WTC11 (cell line): ENCODE measurements around the gene PMAIP1. TPM values are rescaled to one million over a fixed set of nuclear protein-coding genes. Genes with fewer than 3 reads are reported as not detected.

Source experiments
- ATF6 ChIP-seq: sonication (generic); formaldehyde crosslinking; IDR thresholded peaks from 2 replicates; pipeline ENCODE4 v1.8.1; 2023; ENCODE audit warnings: mild to moderate bottlenecking, missing genetic modification reagents
- ELF4 ChIP-seq: sonication (generic); formaldehyde crosslinking; IDR thresholded peaks from 2 replicates; pipeline ENCODE4 v1.8.1; 2022; ENCODE audit warnings: low read depth, mild to moderate bottlenecking, moderate library complexity, missing genetic modification reagents
- ESRRA ChIP-seq: sonication (generic); formaldehyde crosslinking; IDR thresholded peaks from 2 replicates; pipeline ENCODE4 v1.8.1; 2022; ENCODE audit warnings: mild to moderate bottlenecking, missing genetic modification reagents, borderline replicate concordance
- ETV6 ChIP-seq: sonication (generic); formaldehyde crosslinking; IDR thresholded peaks from 2 replicates; pipeline ENCODE4 v1.8.1; 2022; ENCODE audit warnings: mild to moderate bottlenecking, missing genetic modification reagents
- HMGXB4 ChIP-seq: sonication (generic); formaldehyde crosslinking; IDR thresholded peaks from 2 replicates; pipeline ENCODE4 v1.8.1; 2023; ENCODE audit warnings: mild to moderate bottlenecking, moderate library complexity, missing genetic modification reagents
- IRF2 ChIP-seq: sonication (generic); formaldehyde crosslinking; IDR thresholded peaks from 2 replicates; pipeline ENCODE4 v1.8.0; 2022; ENCODE audit warnings: low read depth, missing genetic modification reagents, borderline replicate concordance
- NFATC4 ChIP-seq: fragments of 250-450 bp; sonication (Bioruptor Pico); IDR thresholded peaks from 2 replicates; pipeline ENCODE4 v1.9.0; 2021; ENCODE audit warnings: mild to moderate bottlenecking
- NR1H2 ChIP-seq: sonication (generic); formaldehyde crosslinking; IDR thresholded peaks from 2 replicates; pipeline ENCODE4 v1.9.0; 2021; ENCODE audit warnings: mild to moderate bottlenecking, moderate library complexity, missing genetic modification reagents
- NR2C2 ChIP-seq: sonication (generic); formaldehyde crosslinking; IDR thresholded peaks from 2 replicates; pipeline ENCODE4 v1.8.0; 2022; ENCODE audit warnings: mild to moderate bottlenecking, missing genetic modification reagents
- OVOL2 ChIP-seq: fragments of 250-450 bp; sonication (Bioruptor Pico); IDR thresholded peaks from 2 replicates; pipeline ENCODE4 v1.9.0; 2021; ENCODE audit warnings: mild to moderate bottlenecking, borderline replicate concordance
- PRDM15 ChIP-seq: sonication (generic); formaldehyde crosslinking; IDR thresholded peaks from 2 replicates; pipeline ENCODE4 v1.8.0; 2022; ENCODE audit warnings: missing genetic modification reagents
- SMAD4 ChIP-seq: sonication (generic); formaldehyde crosslinking; IDR thresholded peaks from 2 replicates; pipeline ENCODE4 v1.8.0; 2022; ENCODE audit warnings: mild to moderate bottlenecking, missing genetic modification reagents
- TEAD4 ChIP-seq: sonication (generic); formaldehyde crosslinking; IDR thresholded peaks from 2 replicates; pipeline ENCODE4 v1.8.0; 2022; ENCODE audit warnings: mild to moderate bottlenecking, missing genetic modification reagents
- USF2 ChIP-seq: sonication (generic); formaldehyde crosslinking; IDR thresholded peaks from 2 replicates; pipeline ENCODE4 v1.8.1; 2023; ENCODE audit warnings: mild to moderate bottlenecking, missing genetic modification reagents, moderate library complexity
- ZNF121 ChIP-seq: sonication (generic); formaldehyde crosslinking; IDR thresholded peaks from 2 replicates; pipeline ENCODE4 v1.8.0; 2023; ENCODE audit warnings: missing genetic modification reagents
- ZNF263 ChIP-seq: sonication (generic); formaldehyde crosslinking; IDR thresholded peaks from 2 replicates; pipeline ENCODE4 v1.8.1; 2022; ENCODE audit warnings: low read depth, mild to moderate bottlenecking, moderate library complexity, missing genetic modification reagents
- ZNF317 ChIP-seq: sonication (generic); formaldehyde crosslinking; IDR thresholded peaks from 2 replicates; pipeline ENCODE4 v1.8.1; 2023; ENCODE audit warnings: low read depth, mild to moderate bottlenecking, moderate library complexity, missing genetic modification reagents, borderline replicate concordance
- ZNF423 ChIP-seq: fragments of 250-450 bp; sonication (Bioruptor Pico); IDR thresholded peaks from 2 replicates; pipeline ENCODE4 v2.1.2; 2022; ENCODE audit warnings: mild to moderate bottlenecking, moderate library complexity
- ZNF532 ChIP-seq: fragments of 250-450 bp; sonication (Bioruptor Pico); IDR thresholded peaks from 2 replicates; pipeline ENCODE4 v1.9.0; 2021; ENCODE audit warnings: mild to moderate bottlenecking, borderline replicate concordance
- total RNA-seq: library from RNA; stranded (reverse); gene quantifications from 3 replicates; pipeline ENCODE4 v1.2.3, GENCODE V29; 2021
- TF ChIP-seq, protein P1 (sequence below): sonication (generic); formaldehyde crosslinking; IDR thresholded peaks from 2 replicates; pipeline ENCODE4 v1.8.1; 2022; ENCODE audit warnings: low read depth, mild to moderate bottlenecking, moderate library complexity, missing genetic modification reagents, borderline replicate concordance
- TF ChIP-seq, protein P2 (sequence below): sonication (generic); formaldehyde crosslinking; IDR thresholded peaks from 2 replicates; pipeline ENCODE4 v1.8.1; 2022; ENCODE audit warnings: mild to moderate bottlenecking, missing genetic modification reagents, moderate library complexity, borderline replicate concordance
- TF ChIP-seq, protein P3 (sequence below): sonication (generic); formaldehyde crosslinking; IDR thresholded peaks from 2 replicates; pipeline ENCODE4 v1.8.0; 2022; ENCODE audit warnings: mild to moderate bottlenecking, missing genetic modification reagents

Gene PMAIP1
- total RNA-seq, 1 experiment from 2014 or later: 152 TPM

- TF ChIP-seq ZNF317 (CRISPR knock-in tag) (no peak), NFATC4 (CRISPR knock-in tag) (peak; percentile 68; the same call in 1 of the 2 replicates), IRF2 (CRISPR knock-in tag) (no peak), HMGXB4 (CRISPR knock-in tag) (no peak), ZNF121 (CRISPR knock-in tag) (no peak), ZNF532 (CRISPR knock-in tag) (no peak), SMAD4 (CRISPR knock-in tag) (peak; percentile 25; the same call in 1 of the 2 replicates), PRDM15 (no peak), NR1H2 (CRISPR knock-in tag) (no peak; the same call in 1 of the 2 replicates), ESRRA (CRISPR knock-in tag) (no peak; the same call in 1 of the 2 replicates), ZNF263 (CRISPR knock-in tag) (no peak), OVOL2 (CRISPR knock-in tag) (no peak), ATF6 (CRISPR knock-in tag) (no peak), ETV6 (0 out of 2 replicates have a peak, but pooled peaks have one; percentile 9), TEAD4 (no peak), USF2 (no peak), ELF4 (no peak), NR2C2 (no peak), ZNF423 (CRISPR knock-in tag) (no peak)
- TF ChIP-seq, protein P1, sequence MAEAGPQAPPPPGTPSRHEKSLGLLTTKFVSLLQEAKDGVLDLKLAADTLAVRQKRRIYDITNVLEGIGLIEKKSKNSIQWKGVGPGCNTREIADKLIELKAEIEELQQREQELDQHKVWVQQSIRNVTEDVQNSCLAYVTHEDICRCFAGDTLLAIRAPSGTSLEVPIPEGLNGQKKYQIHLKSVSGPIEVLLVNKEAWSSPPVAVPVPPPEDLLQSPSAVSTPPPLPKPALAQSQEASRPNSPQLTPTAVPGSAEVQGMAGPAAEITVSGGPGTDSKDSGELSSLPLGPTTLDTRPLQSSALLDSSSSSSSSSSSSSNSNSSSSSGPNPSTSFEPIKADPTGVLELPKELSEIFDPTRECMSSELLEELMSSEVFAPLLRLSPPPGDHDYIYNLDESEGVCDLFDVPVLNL (CRISPR knock-in tag): no peak
- TF ChIP-seq, protein P2, sequence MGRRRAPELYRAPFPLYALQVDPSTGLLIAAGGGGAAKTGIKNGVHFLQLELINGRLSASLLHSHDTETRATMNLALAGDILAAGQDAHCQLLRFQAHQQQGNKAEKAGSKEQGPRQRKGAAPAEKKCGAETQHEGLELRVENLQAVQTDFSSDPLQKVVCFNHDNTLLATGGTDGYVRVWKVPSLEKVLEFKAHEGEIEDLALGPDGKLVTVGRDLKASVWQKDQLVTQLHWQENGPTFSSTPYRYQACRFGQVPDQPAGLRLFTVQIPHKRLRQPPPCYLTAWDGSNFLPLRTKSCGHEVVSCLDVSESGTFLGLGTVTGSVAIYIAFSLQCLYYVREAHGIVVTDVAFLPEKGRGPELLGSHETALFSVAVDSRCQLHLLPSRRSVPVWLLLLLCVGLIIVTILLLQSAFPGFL: no peak
- TF ChIP-seq, protein P3, sequence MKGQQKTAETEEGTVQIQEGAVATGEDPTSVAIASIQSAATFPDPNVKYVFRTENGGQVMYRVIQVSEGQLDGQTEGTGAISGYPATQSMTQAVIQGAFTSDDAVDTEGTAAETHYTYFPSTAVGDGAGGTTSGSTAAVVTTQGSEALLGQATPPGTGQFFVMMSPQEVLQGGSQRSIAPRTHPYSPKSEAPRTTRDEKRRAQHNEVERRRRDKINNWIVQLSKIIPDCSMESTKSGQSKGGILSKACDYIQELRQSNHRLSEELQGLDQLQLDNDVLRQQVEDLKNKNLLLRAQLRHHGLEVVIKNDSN: no peak
These were observed 679 bp downstream of the PMAIP1 start (continued) for GRCh38 chr18:59900222-59901128.
